Measurements from ENCODE around the gene UBE3C. TPM values are rescaled to one million over a fixed set of nuclear protein-coding genes. Genes with fewer than 3 reads are reported as not detected.

Gene UBE3C
- total and polyA plus RNA-seq, 9 of the 15 experiments (the other 6 are each of a cell fraction or from before 2014, with no cell fraction given) = 9.6 to 91.7 (median 75.4) TPM

DNA sequence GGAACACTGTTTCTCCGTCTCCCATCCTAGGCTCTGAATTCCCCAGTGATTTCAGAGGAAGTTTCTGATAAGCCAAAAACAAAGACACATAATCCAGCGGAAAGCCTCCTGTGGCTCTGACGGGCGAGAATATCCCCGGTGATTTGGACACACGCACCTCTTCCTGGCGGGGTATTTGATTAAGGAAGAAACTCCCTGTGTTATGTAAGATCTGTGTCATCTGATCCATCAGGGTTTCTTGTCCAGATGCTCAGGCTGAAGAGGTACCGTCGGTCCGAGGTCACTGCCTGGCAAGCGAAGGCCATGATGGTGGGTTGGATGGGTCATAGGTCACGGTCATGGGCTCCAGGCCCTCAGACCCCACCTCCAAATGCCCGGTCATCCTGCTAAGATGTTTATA is 158.5 kb downstream of the UBE3C start (continued):
- TF ChIP-seq, protein P1, sequence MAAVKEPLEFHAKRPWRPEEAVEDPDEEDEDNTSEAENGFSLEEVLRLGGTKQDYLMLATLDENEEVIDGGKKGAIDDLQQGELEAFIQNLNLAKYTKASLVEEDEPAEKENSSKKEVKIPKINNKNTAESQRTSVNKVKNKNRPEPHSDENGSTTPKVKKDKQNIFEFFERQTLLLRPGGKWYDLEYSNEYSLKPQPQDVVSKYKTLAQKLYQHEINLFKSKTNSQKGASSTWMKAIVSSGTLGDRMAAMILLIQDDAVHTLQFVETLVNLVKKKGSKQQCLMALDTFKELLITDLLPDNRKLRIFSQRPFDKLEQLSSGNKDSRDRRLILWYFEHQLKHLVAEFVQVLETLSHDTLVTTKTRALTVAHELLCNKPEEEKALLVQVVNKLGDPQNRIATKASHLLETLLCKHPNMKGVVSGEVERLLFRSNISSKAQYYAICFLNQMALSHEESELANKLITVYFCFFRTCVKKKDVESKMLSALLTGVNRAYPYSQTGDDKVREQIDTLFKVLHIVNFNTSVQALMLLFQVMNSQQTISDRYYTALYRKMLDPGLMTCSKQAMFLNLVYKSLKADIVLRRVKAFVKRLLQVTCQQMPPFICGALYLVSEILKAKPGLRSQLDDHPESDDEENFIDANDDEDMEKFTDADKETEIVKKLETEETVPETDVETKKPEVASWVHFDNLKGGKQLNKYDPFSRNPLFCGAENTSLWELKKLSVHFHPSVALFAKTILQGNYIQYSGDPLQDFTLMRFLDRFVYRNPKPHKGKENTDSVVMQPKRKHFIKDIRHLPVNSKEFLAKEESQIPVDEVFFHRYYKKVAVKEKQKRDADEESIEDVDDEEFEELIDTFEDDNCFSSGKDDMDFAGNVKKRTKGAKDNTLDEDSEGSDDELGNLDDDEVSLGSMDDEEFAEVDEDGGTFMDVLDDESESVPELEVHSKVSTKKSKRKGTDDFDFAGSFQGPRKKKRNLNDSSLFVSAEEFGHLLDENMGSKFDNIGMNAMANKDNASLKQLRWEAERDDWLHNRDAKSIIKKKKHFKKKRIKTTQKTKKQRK (IDR thresholded peaks at IDR 0.05; ENCODE audit: borderline replicate concordance, low read depth, low read length) = no peak
- TF ChIP-seq DNMT1 (IDR thresholded peaks at IDR 0.05) = no peak

DNA sequence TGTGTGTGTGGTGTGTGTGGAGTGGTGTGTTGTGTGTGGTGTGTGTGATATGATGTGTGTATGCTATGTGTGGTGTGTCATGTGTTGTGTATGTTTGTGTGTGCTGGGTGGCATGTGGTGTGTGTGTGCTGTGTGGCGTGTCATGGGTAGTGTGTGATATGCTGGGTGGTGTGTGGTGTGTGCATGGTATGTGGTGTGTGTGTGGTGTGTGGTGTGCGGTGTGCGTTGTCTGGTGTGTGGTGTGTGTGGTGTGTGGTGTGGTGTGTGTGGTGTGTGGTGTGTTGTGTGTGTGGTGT is 160.5 kb downstream of the UBE3C start:
- no peak overlapping the region; a peak in 2 of 4 replicates for H3K9ac ChIP-seq (ENCODE audit: insufficient read depth in 1 of 2, low read depth in 2 of 2, low read length in 2 of 2)
- ChIA-PET CTCF (ENCODE audit: low intra/inter-chr PET ratio) (no interaction called here), POLR2A (no interaction called here)
- H3K9me3 ChIP-seq (replicated peaks; ENCODE audit: control insufficient read depth, insufficient read depth, low read depth, low read length) = no peaks in the 10 kb centered on the region
- WGBS (ENCODE audit: insufficient coverage, low coverage, missing lambda C conversion rate) = 82% methylated on average over 1 of the region's 3 CpGs
- peaks cover 14 to 16% of the 10 kb centered on the region in 2 experiments; a peak in 4 of 5 replicates for H3K27me3 ChIP-seq (ENCODE audit: control insufficient read depth in 2 of 2, insufficient read depth in 2 of 2, low read length in 2 of 2)
- intact Hi-C loops (cut with micrococcal nuclease) (loop anchor here (5.0 kb wide), 2 partner anchors 43 to 98 kb away; no protein-coding TSS in a partner anchor), in situ Hi-C loops (cut with MboI) (no loop called here)
- H3K4me3 ChIP-seq = no peak overlapping the region
- no peaks in the 10 kb centered on the region for H3K36me3 ChIP-seq (ENCODE audit: control insufficient read depth, insufficient read depth, low read length)
- H3K4me2 ChIP-seq (ENCODE audit: insufficient read depth, low read length) = peak overlapping the region; percentile 22
- peaks cover 17 to 31% of the 10 kb centered on the region in 2 experiments; a peak in 4 of 5 replicates for H3K4me1 ChIP-seq (replicated peaks in 1 of 2; ENCODE audit: control insufficient read depth in 2 of 2, insufficient read depth in 2 of 2, low read length in 2 of 2)
- ATAC-seq (no peak), FAIRE-seq (no peak), DNase-seq (ENCODE audit: extremely low read depth in 1 of 4, low spot score in 3 of 4) (no peak)
- BruUV-seq (replicated peaks) = no TSS peak
- H3K9me1 ChIP-seq (ENCODE audit: control insufficient read depth, insufficient read depth, low read length) = peaks cover 8% of the 10 kb centered on the region
- H2AFZ ChIP-seq (ENCODE audit: low read depth, low read length) = peak overlapping the region; percentile 71
- H3K27ac ChIP-seq (ENCODE audit: extremely low read depth, low read depth, low read length) = no peak overlapping the region; the same call in 2 of the 3 replicates
- no peaks in the 10 kb centered on the region for H4K20me1 ChIP-seq (replicated peaks; ENCODE audit: control insufficient read depth, insufficient read depth, low read length)
- no peaks in the 10 kb centered on the region for H3K79me2 ChIP-seq (ENCODE audit: control insufficient read depth, insufficient read depth, low read length)
- TF ChIP-seq EHMT2 (IDR thresholded peaks at IDR 0.05) (no peak), KLF13 (tag; IDR thresholded peaks at IDR 0.05; ENCODE audit: borderline replicate concordance, low read depth) (no peak), DPF2 (IDR thresholded peaks at IDR 0.05) (peak; percentile 31; the same call in 1 of the 2 replicates), ETS2 (tag; IDR thresholded peaks at IDR 0.05; ENCODE audit: borderline replicate concordance, poor library complexity, severe bottlenecking) (no peak), ESRRB (CRISPR knock-in tag; IDR thresholded peaks at IDR 0.05; ENCODE audit: borderline replicate concordance) (no peak), COPS2 (conservative IDR thresholded peaks at IDR 0.05) (no peak), ADNP (tag; IDR thresholded peaks at IDR 0.05) (peak; percentile 74; the same call in 1 of the 2 replicates), KDM2B (CRISPR knock-in tag; IDR thresholded peaks at IDR 0.05) (no peak), TARDBP (IDR thresholded peaks at IDR 0.05) (no peak), ZNF184 (CRISPR knock-in tag; IDR thresholded peaks at IDR 0.05) (no peak)
- TF ChIP-seq, protein P2, sequence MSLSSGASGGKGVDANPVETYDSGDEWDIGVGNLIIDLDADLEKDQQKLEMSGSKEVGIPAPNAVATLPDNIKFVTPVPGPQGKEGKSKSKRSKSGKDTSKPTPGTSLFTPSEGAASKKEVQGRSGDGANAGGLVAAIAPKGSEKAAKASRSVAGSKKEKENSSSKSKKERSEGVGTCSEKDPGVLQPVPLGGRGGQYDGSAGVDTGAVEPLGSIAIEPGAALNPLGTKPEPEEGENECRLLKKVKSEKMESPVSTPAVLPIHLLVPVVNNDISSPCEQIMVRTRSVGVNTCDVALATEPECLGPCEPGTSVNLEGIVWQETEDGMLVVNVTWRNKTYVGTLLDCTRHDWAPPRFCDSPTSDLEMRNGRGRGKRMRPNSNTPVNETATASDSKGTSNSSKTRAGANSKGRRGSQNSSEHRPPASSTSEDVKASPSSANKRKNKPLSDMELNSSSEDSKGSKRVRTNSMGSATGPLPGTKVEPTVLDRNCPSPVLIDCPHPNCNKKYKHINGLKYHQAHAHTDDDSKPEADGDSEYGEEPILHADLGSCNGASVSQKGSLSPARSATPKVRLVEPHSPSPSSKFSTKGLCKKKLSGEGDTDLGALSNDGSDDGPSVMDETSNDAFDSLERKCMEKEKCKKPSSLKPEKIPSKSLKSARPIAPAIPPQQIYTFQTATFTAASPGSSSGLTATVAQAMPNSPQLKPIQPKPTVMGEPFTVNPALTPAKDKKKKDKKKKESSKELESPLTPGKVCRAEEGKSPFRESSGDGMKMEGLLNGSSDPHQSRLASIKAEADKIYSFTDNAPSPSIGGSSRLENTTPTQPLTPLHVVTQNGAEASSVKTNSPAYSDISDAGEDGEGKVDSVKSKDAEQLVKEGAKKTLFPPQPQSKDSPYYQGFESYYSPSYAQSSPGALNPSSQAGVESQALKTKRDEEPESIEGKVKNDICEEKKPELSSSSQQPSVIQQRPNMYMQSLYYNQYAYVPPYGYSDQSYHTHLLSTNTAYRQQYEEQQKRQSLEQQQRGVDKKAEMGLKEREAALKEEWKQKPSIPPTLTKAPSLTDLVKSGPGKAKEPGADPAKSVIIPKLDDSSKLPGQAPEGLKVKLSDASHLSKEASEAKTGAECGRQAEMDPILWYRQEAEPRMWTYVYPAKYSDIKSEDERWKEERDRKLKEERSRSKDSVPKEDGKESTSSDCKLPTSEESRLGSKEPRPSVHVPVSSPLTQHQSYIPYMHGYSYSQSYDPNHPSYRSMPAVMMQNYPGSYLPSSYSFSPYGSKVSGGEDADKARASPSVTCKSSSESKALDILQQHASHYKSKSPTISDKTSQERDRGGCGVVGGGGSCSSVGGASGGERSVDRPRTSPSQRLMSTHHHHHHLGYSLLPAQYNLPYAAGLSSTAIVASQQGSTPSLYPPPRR (CRISPR knock-in tag; IDR thresholded peaks at IDR 0.05; ENCODE audit: borderline replicate concordance) = 0 out of 2 replicates have a peak, but pooled peaks have one; percentile 28
- TF ChIP-seq, protein P3, sequence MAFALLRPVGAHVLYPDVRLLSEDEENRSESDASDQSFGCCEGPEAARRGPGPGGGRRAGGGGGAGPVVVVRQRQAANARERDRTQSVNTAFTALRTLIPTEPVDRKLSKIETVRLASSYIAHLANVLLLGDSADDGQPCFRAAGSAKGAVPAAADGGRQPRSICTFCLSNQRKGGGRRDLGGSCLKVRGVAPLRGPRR (CRISPR knock-in tag; IDR thresholded peaks at IDR 0.05) = no peak

All from K562 (cell line).